Fibroblast of skin of abdomen (primary cell): ENCODE results near the gene PNPLA5. TPM values are rescaled to one million over a fixed set of nuclear protein-coding genes. Genes with fewer than 3 reads are reported as not detected.
"Not testable (repeated sequence)": the region's sequence is repeated elsewhere in the genome, so short reads cannot be mapped to it uniquely, and the experiment has no call there.

Source experiments
- DNase-seq: peaks from one replicate; pipeline ENCODE4 v3.0.0-alpha.2; 2013
- polyA plus RNA-seq, 2 experiments: library from polyadenylated mRNA; unstranded; fragments of 120-200 nt; gene quantifications; one replicate each; pipeline ENCODE4 v1.2.1, GENCODE V29; 2013; ENCODE audit not compliant: insufficient read length in 2 of 2

Gene PNPLA5, protein sequence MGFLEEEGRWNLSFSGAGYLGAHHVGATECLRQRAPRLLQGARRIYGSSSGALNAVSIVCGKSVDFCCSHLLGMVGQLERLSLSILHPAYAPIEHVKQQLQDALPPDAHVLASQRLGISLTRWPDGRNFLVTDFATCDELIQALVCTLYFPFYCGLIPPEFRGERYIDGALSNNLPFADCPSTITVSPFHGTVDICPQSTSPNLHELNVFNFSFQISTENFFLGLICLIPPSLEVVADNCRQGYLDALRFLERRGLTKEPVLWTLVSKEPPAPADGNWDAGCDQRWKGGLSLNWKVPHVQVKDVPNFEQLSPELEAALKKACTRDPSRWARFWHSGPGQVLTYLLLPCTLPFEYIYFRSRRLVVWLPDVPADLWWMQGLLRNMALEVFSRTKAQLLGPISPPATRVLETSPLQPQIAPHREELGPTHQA
- polyA plus RNA-seq (2013, experiment 1 of 2; ENCODE audit: insufficient read length) = not detected
- polyA plus RNA-seq (2013, experiment 2 of 2; ENCODE audit: insufficient read length) = not detected

DNA sequence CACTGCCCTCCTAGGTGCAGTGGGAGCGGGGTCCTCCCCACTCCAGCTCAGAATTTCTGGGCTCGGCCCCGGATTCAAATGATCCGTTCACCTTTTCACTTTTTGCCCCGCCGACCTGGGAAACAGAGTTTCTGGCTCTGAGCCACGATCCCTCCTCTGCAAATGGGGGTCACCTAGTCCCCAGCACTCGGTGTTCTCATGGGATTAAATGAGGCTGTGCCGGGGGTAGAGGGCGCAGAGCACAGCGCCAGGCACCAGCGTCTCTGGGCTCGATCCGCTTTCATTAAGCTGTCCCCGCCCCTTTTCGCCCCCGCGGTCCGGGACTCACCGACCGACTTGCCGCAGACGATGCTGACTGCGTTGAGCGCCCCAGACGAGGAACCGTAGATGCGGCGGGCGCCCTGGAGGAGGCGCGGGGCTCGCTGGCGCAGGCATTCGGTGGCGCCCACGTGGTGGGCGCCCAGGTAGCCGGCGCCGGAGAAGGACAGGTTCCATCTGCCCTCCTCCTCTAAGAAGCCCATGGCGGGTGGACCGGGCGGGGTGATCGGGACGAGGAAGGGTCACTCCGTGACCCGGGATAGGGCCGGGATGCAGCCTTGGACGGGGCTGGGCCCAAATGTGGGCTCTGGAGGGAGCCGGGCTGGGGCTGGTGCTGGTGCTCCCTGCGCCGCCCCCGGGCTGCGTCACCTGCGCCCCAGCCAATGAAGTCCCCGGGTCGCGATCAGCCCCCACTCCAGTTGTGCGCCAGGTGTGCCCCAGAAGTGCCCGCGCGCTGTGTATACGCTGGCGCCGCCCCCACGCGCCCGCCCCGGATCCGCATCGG is at the start of gene PNPLA5:
PNPLA5 (minus strand) TSS at position 654 of the 823 bp plus-strand sequence; CDS start at position 521, 133 bp downstream.
- DNase-seq = no peak

GRCh38 chr22:43941449-43941848 is 49.6 kb upstream of the PNPLA5 start:
- DNase-seq = no peak

GRCh38 chr22:43931771-43932170 is 40.0 kb upstream of the PNPLA5 start:
- no peak for DNase-seq

- no peak for DNase-seq
Observed at GRCh38 chr22:43928908-43929307, 37.1 kb upstream of the PNPLA5 start.

DNA sequence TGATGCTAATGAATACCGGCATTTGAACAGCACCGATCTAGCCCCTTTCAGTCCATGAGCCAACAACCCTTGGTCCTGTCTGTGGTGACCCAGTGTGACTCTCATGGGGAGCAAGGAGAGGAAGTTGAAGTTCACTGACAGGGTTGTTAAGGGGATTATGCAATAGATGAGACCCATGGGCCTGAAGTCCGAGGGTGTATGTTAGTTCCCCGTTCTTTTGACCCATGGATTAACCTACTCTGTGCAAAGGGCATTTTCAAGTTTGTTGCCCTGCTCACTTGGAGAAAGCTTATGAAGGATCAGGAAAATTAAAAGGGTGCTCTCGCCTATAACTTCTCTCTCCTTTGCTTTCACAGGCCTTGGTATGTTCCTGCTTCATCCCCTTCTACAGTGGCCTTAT is 36.7 kb upstream of the PNPLA5 start:
- DNase-seq = no peak

- no peak for DNase-seq
Observed at GRCh38 chr22:43926349-43926710, 34.5 kb upstream of the PNPLA5 start.

- DNase-seq = no peak
Observed at GRCh38 chr22:43925433-43926348, 33.9 kb upstream of the PNPLA5 start.

DNA sequence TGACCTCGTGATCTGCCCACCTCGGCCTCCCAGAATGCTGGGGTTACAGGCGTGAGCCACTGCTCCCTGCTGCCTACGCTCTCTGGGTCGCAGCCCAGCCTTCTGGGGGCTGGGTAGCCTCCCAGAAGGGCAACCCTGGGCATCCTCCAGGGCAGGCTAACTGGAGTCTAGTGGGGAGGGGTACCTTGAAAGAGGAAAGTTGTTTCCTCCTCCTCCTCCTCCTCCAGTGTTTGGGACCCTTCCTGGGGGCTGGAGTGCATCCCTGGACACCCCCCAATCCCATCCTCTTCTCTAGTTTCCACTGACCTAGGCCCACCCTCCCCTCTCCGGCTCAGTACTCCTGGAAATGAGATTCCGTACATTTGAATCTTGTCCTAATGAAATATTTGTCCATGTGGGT is 33.1 kb upstream of the PNPLA5 start:
- DNase-seq = no peak

DNA sequence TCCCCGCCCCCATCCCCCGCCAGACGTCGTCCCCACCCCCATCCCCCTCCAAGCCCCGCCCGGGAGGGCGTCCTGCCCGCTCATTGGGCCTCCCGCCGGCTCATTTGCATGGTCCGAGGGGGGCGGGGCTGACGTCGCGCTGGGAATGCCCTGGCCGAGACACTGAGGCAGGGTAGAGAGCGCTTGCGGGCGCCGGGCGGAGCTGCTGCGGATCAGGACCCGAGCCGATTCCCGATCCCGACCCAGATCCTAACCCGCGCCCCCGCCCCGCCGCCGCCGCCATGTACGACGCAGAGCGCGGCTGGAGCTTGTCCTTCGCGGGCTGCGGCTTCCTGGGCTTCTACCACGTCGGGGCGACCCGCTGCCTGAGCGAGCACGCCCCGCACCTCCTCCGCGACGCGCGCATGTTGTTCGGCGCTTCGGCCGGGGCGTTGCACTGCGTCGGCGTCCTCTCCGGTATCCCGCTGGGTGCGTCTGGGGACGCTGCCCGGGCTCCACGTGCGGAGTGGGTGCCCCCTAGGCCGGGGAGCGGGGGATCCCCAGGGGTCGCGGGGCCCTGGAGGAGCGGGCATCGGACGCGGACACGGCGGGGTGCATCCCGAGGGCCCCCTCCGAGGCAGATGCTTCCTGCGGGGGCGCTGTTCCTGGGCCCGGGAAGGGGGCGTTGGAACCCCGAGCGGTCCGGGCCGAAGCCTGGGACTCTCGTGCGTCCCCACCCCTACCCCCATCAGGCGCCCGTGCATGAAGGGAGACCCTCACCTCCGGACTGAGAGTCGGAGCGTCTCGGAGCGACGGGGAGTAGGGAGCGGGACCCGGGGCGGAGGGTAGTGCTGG is 32.0 kb upstream of the PNPLA5 start, which contains the start of gene PNPLA3:
PNPLA3 (plus strand) TSS at position 175 of the 834 bp plus-strand sequence; CDS start at position 282, 107 bp downstream.
- peak; percentile 88 for DNase-seq

DNA sequence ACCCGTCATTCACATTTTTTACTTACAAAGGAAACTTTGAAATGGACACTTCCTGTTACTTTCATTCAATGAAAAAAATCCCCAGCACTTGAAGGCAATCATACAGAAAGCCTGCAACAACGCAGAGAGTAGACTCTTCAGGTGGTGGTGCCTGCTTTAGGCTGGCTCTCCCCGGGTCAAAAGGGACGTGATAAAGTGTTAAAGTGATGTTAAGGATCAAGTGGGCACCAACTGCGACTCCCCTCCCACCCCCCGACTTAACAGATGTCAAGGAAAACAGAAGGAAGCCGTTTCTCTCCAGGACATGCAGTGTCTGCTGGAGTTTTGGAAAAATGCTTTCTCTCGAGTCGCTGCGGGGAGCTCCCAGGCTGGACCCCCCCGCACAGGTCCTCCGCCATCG is 31.4 kb upstream of the PNPLA5 start:
- no peak for DNase-seq

DNA sequence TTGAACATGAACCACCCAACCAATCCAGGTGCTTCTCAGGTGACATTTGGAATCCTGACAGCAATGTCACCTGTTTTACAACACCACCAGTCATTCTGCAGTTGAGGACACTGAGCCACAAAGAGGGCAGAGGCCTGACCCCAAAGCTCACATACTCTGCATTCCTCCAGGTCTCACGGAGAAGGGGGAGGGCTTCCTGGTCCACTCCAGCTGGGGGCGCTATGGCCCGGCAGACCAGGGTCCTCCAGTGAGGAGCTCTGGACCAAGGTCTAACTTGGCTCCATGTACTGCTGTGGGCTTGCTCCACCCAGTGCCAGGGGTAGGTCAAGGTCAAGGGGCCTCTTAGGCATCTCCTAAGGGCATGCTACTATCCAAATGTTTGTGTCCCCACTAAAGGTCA is 30.3 kb upstream of the PNPLA5 start:
- no peak for DNase-seq

DNA sequence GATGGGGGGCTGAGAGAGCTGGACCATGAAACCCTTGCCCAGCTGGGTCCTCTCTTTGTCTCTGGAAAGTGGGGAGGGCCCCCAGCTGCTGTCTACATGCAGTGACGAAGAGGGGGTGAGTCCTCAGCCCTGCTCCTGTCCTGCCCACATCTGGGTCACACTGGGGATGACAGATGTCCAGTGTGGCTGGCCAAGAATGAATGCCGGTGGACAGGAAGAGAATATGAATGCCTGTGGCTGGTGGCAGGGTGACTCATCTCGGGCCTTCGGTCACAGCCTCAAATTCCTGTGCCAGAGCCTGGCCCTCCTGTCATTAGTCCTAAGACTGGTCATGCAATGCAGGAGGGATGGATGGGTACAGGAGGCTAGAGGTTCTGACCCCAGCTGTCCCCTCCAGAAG is 29.6 kb upstream of the PNPLA5 start:
- peak; percentile 69 for DNase-seq

DNA sequence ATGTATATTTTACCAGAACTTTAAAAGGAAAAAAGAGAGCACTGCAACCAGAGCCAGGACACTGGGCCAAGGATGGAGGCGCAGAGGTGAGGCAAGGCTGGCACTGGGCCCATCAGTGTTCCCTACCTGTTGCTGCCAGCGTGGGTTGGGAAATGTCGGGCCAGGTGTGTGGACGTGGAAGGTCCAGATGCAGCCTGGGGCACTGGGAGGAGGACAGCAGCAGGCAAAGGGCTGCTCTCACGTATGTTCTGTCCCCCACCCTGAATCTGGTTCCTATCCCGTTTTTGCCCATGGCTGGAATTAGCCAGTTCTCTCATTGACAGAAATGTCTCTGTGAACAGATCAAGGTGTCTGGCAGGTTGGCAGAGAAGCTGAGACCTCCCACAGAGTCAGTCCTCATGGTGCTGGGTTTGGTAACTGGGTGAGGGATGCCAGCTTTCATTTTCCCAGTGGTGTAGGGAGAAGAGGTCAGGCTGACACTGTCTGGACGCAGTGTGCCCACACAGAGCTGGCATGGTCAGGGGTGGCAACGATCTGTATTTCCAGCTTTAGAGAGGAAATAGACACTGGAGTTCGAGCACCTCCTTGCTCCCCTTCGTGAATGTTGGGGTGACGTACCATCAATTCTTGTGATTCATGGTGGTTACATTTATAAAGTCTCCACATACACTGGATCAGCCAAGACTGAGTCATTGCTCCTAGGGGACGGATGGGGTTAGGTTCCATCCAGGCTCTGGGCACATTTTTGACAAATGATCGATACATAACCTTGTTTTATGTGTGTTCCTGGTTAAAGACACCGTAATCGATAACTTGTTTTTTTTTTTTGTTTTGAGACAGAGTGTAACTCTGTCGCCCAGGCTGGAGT is 27.5 kb upstream of the PNPLA5 start:
- peak; percentile 38 for DNase-seq

DNA sequence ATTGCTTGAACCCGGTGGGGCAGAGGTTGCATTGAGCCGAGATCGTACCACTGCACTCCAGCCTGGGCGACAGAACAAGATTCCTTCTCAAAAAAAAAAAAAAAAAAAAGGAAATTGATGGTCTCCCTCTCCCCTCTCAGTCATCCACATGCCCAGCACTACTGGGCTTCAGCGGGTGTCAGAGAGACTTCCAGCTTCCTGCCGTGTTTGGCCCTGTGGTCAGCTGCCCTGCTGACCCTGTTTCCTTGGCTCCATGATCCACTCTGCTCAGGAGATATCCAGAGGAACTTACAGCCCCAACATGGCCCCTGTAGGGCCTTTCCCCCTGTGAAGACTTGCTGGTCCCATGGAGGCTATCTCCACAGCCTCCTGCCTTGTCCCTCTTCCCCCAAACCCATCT is 25.7 kb upstream of the PNPLA5 start:
- no peak for DNase-seq

DNA sequence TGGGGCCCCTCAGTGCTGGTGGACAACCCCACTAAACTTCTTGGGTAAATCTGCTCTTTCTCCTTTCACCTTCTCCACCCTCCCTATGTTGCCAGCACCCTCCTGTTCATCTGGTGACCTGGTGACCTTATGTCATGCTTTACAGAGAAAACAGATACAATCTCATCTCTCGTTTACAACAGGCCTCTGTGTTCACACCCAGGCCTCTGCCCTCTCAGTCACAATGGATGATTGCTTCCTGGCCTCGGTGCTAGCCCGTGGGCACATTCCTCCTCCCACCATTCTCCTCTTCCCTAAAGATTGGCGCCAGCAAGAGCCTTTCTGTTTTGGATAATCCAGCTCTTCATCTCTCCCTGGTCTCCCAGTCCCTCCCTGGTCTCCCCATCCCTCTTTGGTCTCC is 19.5 kb upstream of the PNPLA5 start:
- no peak for DNase-seq

DNA sequence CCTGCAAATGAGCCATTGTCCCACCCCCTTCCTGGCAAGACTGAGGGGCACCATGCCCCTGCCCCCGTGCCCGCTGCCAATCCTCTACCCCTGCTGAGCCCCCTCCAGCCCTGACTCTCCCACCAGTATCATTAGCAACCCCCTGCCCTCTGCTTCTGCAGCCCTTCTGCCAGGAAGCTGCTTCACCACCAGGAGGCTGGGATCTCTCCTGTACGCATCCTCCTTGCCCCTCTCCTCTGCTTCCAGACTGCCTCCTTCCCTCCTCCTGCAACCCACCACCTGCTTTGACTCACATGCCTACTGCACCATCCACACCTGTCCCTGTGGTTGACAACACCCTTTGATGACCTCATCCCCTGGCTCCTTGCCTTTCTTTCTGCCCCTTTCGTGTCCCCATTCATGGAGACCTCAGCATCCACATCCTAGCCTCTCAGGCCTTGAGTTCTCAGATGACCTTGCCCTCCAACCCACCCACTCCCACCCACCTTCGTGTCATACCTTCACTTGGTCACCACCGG is 18.4 kb upstream of the PNPLA5 start:
- DNase-seq = no peak

DNA sequence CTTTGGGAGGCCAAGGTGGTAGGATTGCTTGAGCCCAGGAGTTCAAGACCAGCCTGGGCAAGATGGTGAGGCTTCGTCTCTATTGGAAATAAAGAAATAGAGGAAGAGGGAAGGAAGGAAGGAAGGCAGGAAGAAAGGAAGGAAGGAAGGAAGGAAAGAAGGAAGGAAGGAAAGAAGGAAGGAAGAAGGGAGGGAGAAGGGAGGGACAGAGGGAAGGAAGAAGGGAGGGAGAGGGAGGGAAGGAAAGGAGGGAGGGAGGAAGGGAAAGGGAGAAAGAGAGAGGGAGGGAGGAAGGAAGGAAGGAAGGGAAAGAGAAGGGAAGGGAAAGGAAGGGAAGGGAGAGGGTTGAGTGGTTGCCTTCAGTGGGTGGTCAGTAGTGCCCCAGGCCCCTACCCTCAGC is 17.9 kb upstream of the PNPLA5 start:
- DNase-seq = no peak

DNA sequence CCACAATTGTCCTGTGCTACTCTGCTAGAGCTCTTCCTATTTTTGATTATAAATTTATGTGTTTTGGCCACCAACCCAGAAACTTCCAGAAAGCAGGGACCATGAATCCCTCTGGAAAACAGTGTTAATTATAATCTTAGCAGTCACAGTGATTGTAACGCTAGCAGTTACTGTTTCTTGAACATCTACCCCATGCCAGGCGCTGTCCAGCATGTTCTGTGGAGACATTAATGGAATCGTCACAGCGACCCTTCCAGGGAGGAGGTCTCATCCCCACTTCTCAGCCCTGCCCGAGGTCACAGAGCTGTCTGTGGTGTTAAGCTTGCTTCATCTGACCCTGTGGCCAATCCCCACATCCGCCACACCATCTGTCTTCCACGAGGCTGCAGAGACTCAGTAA is 13.9 kb upstream of the PNPLA5 start:
- DNase-seq = no peak

GRCh38 chr22:43904412-43904811 is 12.6 kb upstream of the PNPLA5 start:
- not testable (repeated sequence) for DNase-seq

DNA sequence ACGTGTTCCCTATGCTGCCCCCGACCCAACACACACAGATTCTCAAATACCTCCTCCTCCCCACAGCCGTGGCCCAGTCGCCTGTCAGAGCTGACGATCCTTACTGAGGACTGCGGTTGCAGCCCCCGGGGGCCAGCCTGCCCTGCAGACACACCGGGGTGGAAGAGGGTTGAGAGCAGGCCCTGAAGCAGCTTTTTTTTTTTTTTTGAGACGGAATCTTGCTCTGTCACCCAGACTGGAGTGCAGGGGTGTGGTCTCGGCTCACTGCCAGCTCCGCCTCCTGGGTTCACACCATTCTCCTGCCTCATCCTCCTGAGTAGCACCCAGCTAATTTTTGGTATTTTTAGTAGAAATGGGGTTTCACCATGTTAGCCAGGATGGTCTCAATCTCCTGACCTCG is 11.2 kb upstream of the PNPLA5 start:
- DNase-seq = not testable (repeated sequence)
